Skeletal muscle tissue (tissue), 5 donors: ENCODE results near the gene MYORG. TPM values are rescaled to one million over a fixed set of nuclear protein-coding genes. Genes with fewer than 3 reads are reported as not detected.

Source experiments
- H3K27ac ChIP-seq: one replicate; pipeline ENCODE4 v1.7.0; 2013; ENCODE audit warnings: mild to moderate bottlenecking, low read depth, low read length, inconsistent platforms
- H3K27me3 ChIP-seq, 3 donors: one replicate each; pipeline ENCODE4 v1.7.0; 2013; ENCODE audit warnings: low read length in 3 of 3; ENCODE audit not compliant: control insufficient read depth in 3 of 3, insufficient read depth in 3 of 3
- H3K36me3 ChIP-seq, 3 donors: one replicate each; pipeline ENCODE4 v1.7.0; 2013; ENCODE audit warnings: low read length in 3 of 3; ENCODE audit not compliant: control insufficient read depth in 3 of 3, insufficient read depth in 3 of 3
- H3K4me1 ChIP-seq, 3 donors: one replicate each; pipeline ENCODE4 v1.7.0; 2013; ENCODE audit warnings: low read length in 3 of 3, mild to moderate bottlenecking in 3 of 3; ENCODE audit not compliant: control insufficient read depth in 3 of 3, insufficient read depth in 3 of 3
- H3K4me3 ChIP-seq, 3 donors: one replicate each; pipeline ENCODE4 v1.7.0; 2013; ENCODE audit warnings: low read length in 3 of 3
- H3K9ac ChIP-seq, 3 donors: one replicate each; pipeline ENCODE4 v1.7.0; 2013; ENCODE audit warnings: low read length in 3 of 3, mild to moderate bottlenecking in 3 of 3, moderate library complexity in 2 of 3, low read depth in 1 of 3
- H3K9me3 ChIP-seq, 3 donors: one replicate each; pipeline ENCODE4 v1.7.0; 2013; ENCODE audit warnings: low read length in 3 of 3; ENCODE audit not compliant: control insufficient read depth in 3 of 3
- small RNA-seq: library from RNA; depleted of rRNA; stranded (forward); fragments of <200 nt; gene quantifications from one replicate; pipeline ENCODE3, GENCODE V24; 2014
- total RNA-seq: library from RNA; depleted of rRNA; stranded (reverse); fragments of >200 nt; gene quantifications from one replicate; pipeline ENCODE4 v1.2.3, GENCODE V29; 2014
- donor health status: Osteomylitis.

The MYORG gene
- total RNA-seq, 1 donor from 2014 or later = 4.2 TPM

DNA sequence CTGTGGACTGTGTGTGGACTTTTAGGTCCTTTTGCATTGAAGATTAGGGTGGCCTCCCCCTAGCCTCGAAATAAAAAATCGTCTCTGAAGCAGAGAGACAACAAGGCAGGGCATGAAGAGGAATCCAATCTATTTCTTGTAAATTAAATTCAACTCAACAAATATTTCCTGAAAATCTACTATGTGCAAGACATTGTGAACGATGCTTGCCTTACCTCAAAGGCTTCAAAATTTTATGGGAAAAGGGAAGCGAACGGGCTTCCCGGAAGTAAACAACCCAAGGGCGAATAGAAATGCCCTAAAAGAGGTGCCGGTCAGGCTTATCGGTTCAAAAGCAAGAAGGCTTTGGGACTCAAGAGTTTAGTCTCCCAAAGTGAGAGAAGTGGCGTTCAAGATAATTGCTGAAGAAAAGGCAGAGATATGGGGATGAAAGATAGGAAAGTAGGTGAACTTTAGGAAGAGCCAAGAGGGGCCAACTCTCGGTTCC, 48.2 kb downstream of the MYORG start:
- H3K36me3 ChIP-seq = no peaks in the 10 kb centered on the region
- H3K9ac ChIP-seq = peak overlapping the region; percentile 61 to 75 (median 64)
- peaks cover 11 to 23% (median 13%) of the 10 kb centered on the region in 3 donors for H3K4me1 ChIP-seq
- H3K27me3 ChIP-seq = no peaks in the 10 kb centered on the region
- H3K4me3 ChIP-seq = peak overlapping the region; percentile 79 to 90 (median 85)
- H3K27ac ChIP-seq = peak overlapping the region; percentile 19
- no peaks in the 10 kb centered on the region for H3K9me3 ChIP-seq

DNA sequence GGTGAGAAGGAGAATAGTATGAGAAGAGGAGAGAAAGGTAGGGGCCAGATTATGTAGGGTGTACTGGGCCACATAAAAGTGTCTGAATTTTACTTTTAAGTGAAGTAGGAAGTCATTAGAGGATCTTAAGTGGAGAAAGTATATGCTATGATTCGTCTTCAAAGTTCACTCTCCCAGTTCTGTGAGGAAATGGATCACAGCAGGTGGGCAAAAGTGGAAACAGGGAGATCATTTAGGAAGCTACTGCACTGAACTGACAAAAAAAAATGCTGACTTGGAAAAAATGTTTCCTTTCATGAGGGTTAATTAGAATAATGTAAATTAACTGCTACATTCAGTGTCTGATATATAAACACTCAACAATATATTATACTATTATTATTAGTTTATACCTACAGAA, 50.0 kb downstream of the MYORG start:
- no peaks in the 10 kb centered on the region for H3K36me3 ChIP-seq
- H3K4me3 ChIP-seq = no peak overlapping the region
- H3K9ac ChIP-seq = no peak overlapping the region
- no peaks in the 10 kb centered on the region for H3K9me3 ChIP-seq
- no peak overlapping the region for H3K27ac ChIP-seq
- H3K4me1 ChIP-seq = peaks cover 11 to 14% (median 11%) of the 10 kb centered on the region in 3 donors
- no peaks in the 10 kb centered on the region for H3K27me3 ChIP-seq

DNA sequence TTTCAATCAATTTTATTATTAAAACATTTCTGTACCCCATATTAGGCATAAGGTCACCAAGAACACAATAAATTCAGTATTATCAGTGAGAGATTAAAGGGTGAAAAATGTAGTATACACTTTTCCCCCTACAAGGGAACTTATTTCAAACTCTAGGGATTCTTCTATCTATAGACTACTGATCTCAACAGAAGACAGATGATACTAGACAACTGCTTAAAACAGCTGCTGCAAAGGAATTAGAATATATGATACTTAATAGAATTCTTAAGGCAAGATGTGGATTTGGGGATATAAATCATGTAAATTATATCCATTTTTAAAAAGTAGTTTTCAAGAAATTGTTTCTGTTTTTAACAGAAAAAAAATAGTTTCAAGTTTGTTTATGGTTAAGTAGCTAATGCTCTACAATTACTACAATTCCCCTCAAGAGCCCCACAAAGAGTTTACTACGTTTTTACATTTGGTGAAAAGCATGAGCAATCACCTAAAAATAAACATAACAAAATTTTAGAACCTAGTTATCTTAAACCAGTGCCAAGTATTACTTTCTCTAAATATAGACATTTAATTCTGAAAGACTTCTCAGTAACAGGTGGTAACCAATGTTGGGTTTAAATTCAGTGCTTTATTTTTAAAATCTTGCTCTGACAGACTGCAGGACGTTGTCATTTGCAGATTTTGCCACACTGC, 53.7 kb downstream of the MYORG start:
- Histone ChIP-seq H3K36me3 (no peaks in the 10 kb centered on the region), H3K4me1 (no peaks in the 10 kb centered on the region), H3K27me3 (no peaks in the 10 kb centered on the region), H3K9ac (no peak overlapping the region), H3K4me3 (no peak overlapping the region), H3K27ac (peak overlapping the region; percentile 38), H3K9me3 (no peaks in the 10 kb centered on the region)

DNA sequence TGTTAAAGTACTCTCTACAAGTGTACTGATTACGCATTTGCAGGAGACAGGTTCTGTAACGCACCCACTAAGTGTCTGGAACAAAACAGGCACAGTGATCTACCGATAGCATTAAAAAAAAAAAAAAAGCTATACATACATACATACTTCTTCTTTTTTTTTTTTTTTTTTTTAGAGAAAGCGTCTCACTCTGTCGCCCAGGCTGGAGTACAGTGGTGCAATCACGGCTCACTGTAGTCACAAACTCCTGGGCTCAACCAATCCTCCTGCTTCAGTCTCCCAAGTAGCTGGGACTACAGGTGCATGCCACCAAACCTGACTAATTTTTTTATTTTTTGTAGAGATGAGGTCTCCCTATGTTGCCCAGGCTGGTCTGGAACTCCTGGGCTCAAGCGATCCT, 55.2 kb downstream of the MYORG start:
- no peak overlapping the region for H3K27ac ChIP-seq
- H3K9me3 ChIP-seq = no peaks in the 10 kb centered on the region
- no peak overlapping the region for H3K4me3 ChIP-seq
- no peaks in the 10 kb centered on the region for H3K27me3 ChIP-seq
- H3K9ac ChIP-seq = no peak overlapping the region
- no peaks in the 10 kb centered on the region for H3K4me1 ChIP-seq
- no peaks in the 10 kb centered on the region for H3K36me3 ChIP-seq

DNA sequence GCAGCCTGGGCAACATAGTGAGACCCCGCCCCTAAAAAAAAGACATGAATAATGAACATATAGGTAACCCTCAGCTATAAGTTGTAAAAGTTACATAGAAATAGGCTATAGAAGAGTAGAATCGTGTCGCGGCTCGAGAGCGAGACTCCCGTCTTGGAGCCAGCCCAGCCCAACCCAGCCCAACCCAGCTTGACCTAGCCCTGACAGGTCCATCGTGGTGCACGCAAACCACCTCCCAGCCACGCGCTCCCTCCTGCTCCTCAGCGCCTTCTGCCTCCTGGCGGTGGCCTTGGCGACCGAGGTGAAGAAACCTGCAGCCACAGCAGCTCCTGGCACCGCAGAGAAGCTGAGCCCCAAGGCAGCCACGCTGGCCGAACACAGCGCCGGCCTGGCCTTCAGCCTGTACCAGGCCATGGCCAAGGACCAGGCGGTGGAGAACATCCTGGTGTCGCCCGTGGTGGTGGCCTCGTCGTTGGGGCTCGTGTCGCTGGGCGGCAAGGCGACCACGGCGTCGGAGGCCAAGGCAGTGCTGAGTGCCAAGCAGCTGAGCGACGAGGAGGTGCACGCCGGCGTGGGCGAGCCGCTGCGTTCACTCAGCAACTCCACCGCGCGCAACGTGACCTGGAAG, 58.4 kb downstream of the MYORG start:
- no peak overlapping the region for H3K27ac ChIP-seq
- no peaks in the 10 kb centered on the region for H3K4me1 ChIP-seq
- H3K9ac ChIP-seq = no peak overlapping the region
- H3K4me3 ChIP-seq = no peak overlapping the region
- H3K27me3 ChIP-seq = no peaks in the 10 kb centered on the region
- no peaks in the 10 kb centered on the region for H3K36me3 ChIP-seq
- H3K9me3 ChIP-seq = no peaks in the 10 kb centered on the region

- no peaks in the 10 kb centered on the region for H3K4me1 ChIP-seq
- H3K27me3 ChIP-seq = no peaks in the 10 kb centered on the region
- H3K9me3 ChIP-seq = no peaks in the 10 kb centered on the region
- no peak overlapping the region for H3K9ac ChIP-seq
- no peak overlapping the region for H3K4me3 ChIP-seq
- no peaks in the 10 kb centered on the region for H3K36me3 ChIP-seq
- H3K27ac ChIP-seq = no peak overlapping the region
Observed at GRCh38 chr9:34317436-34317835, 59.3 kb downstream of the MYORG start.

Small RNA genes within 50 kb of the gene (small RNA-seq; reads per million reads assigned to genes)
- not detected for gene RF00019

Other genes with a start within 250 kb of the MYORG start
- gene UBAP1, start 197.9 kb downstream of the MYORG start, total RNA-seq = 21.4 TPM
- gene KIF24, start 47.6 kb downstream of the MYORG start, total RNA-seq = 5.7 TPM
- 32.9 TPM for gene NUDT2, start 47.3 kb downstream of the MYORG start, total RNA-seq
- gene FAM219A, start 81.7 kb upstream of the MYORG start, total RNA-seq = 2.6 TPM
- not detected for gene DNAI1, start 81.9 kb upstream of the MYORG start, total RNA-seq
- gene ENHO, start 146.1 kb upstream of the MYORG start, total RNA-seq = 4.2 TPM
- gene CNTFR, start 212.8 kb upstream of the MYORG start, total RNA-seq = 3.1 TPM
- gene RPP25L, start 235.2 kb upstream of the MYORG start, total RNA-seq = 25.6 TPM
- gene DCTN3, start 243.6 kb upstream of the MYORG start, total RNA-seq = 67.8 TPM